ENCODE results near the gene PLEKHH3. TPM values are rescaled to one million over a fixed set of nuclear protein-coding genes. Genes with fewer than 3 reads are reported as not detected.

The PLEKHH3 gene, protein sequence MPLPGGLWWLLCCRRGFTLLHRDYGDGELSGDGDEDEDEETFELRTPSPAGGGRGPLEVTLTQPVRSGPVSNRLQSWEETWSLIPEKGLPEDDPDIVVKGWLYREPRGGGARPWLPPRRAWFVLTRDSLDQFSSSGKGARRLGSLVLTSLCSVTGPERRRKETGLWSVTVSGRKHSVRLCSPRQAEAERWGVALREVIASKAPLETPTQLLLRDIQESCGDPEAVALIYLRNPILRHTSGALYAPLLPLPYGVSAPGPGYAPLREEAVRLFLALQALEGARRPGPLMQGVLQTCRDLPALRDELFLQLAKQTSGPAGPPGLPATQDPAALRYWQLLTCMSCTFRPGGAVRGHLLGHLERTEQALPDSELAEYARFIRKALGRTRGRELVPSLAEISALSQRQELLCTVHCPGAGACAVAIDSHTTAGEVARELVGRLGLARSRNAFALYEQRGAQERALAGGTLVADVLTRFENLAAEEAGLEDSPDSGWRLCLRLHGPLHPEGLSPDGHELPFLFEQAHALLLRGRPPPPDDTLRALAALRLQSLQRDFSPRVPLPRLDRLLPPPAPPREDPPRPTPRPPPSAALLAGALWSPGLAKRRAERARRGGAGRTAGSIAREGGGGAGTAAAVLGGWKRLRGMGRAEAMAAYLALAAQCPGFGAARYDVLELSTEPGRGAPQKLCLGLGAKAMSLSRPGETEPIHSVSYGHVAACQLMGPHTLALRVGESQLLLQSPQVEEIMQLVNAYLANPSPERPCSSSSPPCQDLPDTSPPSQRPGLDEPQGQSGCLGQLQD
- total RNA-seq = under 1 TPM; 0.62 to 0.77 TPM

DNA sequence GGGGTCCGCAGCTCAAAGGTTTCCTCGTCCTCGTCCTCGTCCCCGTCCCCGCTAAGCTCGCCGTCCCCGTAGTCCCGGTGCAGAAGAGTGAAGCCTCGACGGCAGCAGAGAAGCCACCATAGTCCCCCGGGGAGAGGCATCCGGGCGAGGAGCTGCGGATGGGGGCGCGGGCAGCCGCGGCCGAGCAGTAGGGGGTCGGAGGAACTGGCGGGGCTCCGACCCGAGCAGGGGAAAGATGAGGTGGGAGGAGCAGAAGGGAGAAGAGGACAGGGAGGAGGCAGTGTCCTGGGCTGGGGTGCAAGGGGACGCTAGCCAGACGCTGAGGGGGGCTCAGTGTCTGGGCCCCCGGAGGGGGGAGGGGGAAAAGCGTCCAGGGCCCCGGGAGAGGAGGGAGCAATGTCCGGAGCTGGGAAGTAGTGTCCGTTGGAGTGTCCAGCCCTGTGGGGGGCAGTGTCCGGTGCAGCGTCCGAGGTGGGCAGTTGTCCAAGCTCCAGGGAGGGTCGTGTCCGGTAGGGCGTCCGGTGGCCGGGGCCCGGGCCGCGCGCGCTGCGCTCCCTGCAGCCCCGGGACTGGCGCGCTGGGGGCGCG lies at the start of gene PLEKHH3:
TSS of gene PLEKHH3 (minus strand) at position 571 of the 588 bp plus-strand sequence. CDS start at position 140, 431 bp downstream.
- DNase-seq = peak; percentile 27
- Mint-ChIP-seq H3K27ac (peak within 1 kb of the TSS; percentile 41), H3K27me3 (ENCODE audit: low read depth) (peaks cover 46% of the 10 kb centered on the region)

DNA sequence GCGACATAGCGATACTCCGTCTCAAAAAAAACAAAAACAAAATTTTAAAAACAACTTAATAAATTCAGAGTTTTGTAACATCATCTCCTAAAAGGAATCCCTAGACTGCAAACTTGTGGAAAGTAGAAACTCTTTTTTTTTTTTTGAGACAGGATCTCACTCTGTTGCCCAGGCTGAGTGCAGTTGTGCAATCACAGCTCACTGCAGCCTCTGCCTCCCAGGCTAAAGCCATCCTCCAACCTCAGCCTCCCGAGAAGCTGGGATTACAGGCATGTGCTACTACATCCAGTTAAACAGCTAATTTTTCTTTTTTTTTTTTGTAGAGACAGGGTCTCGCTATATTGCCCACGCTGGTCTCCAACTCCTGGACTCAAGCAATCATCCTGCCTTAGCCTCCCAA lies 48.3 kb upstream of the PLEKHH3 start:
- H3K27ac Mint-ChIP-seq = no peak overlapping the region
- no peaks in the 10 kb centered on the region for H3K27me3 Mint-ChIP-seq (ENCODE audit: low read depth)
- no peaks in the 10 kb centered on the region for H3K9me3 Mint-ChIP-seq
- no peak overlapping the region for H3K4me3 Mint-ChIP-seq
- no peak for DNase-seq
- CTCF ChIA-PET = interaction anchor here (0.6 to 1.3 kb wide), 4 partner anchors 29 to 73 kb away, joined by 3 to 4 read pairs (median 3); no protein-coding TSS in a partner anchor
- peaks cover 23% of the 10 kb centered on the region for H3K36me3 Mint-ChIP-seq (ENCODE audit: low read depth)
- intact Hi-C loops (cut with micrococcal nuclease) = no loop called here
- H3K4me1 Mint-ChIP-seq (ENCODE audit: low read depth) = no peaks in the 10 kb centered on the region

More for the DNA sequence above, at the start of gene PLEKHH3:
- H3K9me3 Mint-ChIP-seq = no peaks in the 10 kb centered on the region
- H3K4me1 Mint-ChIP-seq (ENCODE audit: low read depth) = peaks cover 47% of the 10 kb centered on the region
- intact Hi-C loops (cut with micrococcal nuclease) = loop anchor here (5.0 to 10.0 kb wide), 5 partner anchors 144 to 564 kb away; partner anchors contain the start of genes CAVIN1 and DHX58
- CTCF ChIA-PET = interaction anchor here (0.7 to 2.2 kb wide), 4 partner anchors 17 to 141 kb away, joined by 4 to 9 read pairs (median 6); partner anchors contain the start of genes NAGLU and TUBG2
- no peaks in the 10 kb centered on the region for H3K36me3 Mint-ChIP-seq (ENCODE audit: low read depth)
- peak within 1 kb of the TSS; percentile 88 for H3K4me3 Mint-ChIP-seq

DNA sequence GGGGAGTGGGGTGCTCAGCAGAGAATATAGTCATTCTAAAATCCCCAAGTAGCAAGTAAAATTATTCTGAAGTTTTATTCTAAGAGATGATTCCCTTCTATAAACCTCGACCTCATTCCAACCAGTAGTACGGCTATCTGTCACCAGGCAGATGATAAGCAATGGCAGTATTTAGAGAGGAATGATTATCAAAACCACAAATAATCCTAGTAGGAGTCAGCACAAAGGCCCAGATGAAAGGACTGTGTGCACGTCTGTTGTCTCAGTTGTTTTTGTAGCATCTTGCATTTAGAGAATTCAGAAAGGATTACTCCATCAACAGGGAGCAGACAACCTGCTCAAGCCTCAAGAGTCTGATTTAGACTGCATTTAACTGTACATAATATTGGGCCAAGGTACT lies 46.8 kb upstream of the PLEKHH3 start:
- Mint-ChIP-seq H3K27ac (no peak overlapping the region), H3K4me3 (no peak overlapping the region), H3K27me3 (ENCODE audit: low read depth) (no peaks in the 10 kb centered on the region), H3K4me1 (ENCODE audit: low read depth) (no peaks in the 10 kb centered on the region), H3K9me3 (no peaks in the 10 kb centered on the region), H3K36me3 (ENCODE audit: low read depth) (peaks cover 28% of the 10 kb centered on the region)
- CTCF ChIA-PET = no interaction called here
- DNase-seq = no peak
- intact Hi-C loops (cut with micrococcal nuclease) = no loop called here

DNA sequence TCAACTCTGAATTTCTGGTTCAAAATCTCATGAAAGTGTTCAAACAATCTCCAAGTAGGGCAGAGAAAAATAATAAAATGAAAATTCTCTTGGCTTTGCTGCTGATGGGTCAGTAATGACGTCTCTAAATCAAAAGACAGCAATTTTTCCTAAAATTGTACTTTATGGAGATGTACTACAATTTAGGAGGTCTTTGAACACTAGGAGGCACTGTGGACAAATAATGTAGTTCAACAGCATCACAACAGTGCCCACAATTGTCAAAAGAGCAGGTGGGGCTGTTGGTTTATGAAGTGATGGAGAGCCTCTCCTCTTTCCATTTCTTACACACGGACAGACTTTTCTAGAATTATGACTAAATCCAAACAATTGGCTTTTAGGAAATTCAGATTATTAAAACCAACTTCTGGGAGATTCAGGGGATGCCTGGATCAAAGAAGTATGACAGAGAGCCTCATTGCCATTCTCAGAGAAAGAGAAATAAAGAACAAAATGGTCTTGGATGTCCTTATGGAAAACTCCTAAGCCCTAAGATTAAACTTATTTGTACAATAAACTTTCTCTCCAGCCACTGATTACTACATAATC lies 44.3 kb upstream of the PLEKHH3 start:
- Mint-ChIP-seq H3K27me3 (ENCODE audit: low read depth) (no peaks in the 10 kb centered on the region), H3K27ac (no peak overlapping the region), H3K4me1 (ENCODE audit: low read depth) (no peaks in the 10 kb centered on the region), H3K4me3 (no peak overlapping the region), H3K36me3 (ENCODE audit: low read depth) (peaks cover 44% of the 10 kb centered on the region), H3K9me3 (no peaks in the 10 kb centered on the region)
- CTCF ChIA-PET = interaction anchor here (1.0 to 1.3 kb wide), 2 partner anchors 43 kb away, joined by 7 to 9 read pairs; no protein-coding TSS in a partner anchor
- intact Hi-C loops (cut with micrococcal nuclease) = loop anchor here (1.0 to 2.0 kb wide), 5 partner anchors 42 to 277 kb away; partner anchors contain the start of genes BECN1 and RPL27
- peak; percentile 35 for DNase-seq

DNA sequence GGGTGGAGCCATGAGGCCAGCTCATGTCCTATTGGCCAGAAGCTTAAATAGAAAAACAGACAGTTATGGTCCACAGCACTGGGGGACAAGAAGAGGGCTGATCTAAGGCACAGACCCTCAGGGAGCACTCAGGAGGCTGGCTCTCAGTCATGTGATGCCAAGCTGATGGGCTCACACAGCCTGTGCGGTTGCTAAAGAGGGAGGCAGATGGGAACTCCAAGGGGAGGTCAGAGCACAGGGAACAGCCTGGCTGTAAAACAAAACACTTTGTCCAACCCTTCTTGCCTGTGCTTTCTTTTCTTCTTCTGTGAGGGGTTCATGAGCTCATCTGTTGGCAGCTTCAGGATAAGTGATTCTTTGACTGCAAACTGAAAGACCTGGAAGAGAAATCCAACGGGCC lies 32.8 kb upstream of the PLEKHH3 start:
- no peak overlapping the region for H3K4me3 Mint-ChIP-seq
- CTCF ChIA-PET = interaction anchor here (1.2 kb wide), 1 partner anchor 131 kb away, joined by 4 read pairs; no protein-coding TSS in a partner anchor
- H3K27me3 Mint-ChIP-seq (ENCODE audit: low read depth) = no peaks in the 10 kb centered on the region
- H3K27ac Mint-ChIP-seq = no peak overlapping the region
- no peak for DNase-seq
- intact Hi-C loops (cut with micrococcal nuclease) = loop anchor here (10.0 kb wide), 1 partner anchor 55 kb away; the partner anchor contains the start of gene RAMP2
- peaks cover 54% of the 10 kb centered on the region for H3K36me3 Mint-ChIP-seq (ENCODE audit: low read depth)
- no peaks in the 10 kb centered on the region for H3K9me3 Mint-ChIP-seq
- H3K4me1 Mint-ChIP-seq (ENCODE audit: low read depth) = peaks cover 27% of the 10 kb centered on the region

DNA sequence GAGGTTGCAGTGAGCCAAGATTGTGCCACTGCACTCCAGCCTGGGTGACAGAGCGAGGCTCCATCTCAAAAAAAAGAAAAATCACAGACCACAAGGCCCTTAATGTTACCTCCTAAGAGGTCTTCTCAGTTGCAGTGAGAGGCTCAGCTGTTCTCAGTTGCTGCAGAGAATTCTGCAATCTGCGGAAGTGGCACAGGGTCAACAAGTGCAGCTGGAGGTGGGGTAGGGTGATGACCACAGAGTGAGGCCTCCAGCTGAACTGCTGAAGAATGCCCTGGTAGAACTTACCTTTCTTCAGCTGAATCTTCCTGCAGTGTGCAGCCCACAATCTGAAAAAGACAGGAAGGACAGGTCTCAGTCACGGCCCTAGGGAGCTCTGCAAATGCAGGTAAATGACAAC lies 31.8 kb upstream of the PLEKHH3 start:
- H3K4me1 Mint-ChIP-seq (ENCODE audit: low read depth) = peaks cover 29% of the 10 kb centered on the region
- no peak for DNase-seq
- H3K36me3 Mint-ChIP-seq (ENCODE audit: low read depth) = peaks cover 60% of the 10 kb centered on the region
- no peak overlapping the region for H3K27ac Mint-ChIP-seq
- CTCF ChIA-PET = interaction anchor here (1.2 to 1.4 kb wide), 2 partner anchors 29 to 130 kb away, joined by 3 to 4 read pairs; no protein-coding TSS in a partner anchor
- H3K4me3 Mint-ChIP-seq = no peak overlapping the region
- intact Hi-C loops (cut with micrococcal nuclease) = loop anchor here (10.0 kb wide), 1 partner anchor 56 kb away; the partner anchor contains the start of gene RAMP2
- H3K9me3 Mint-ChIP-seq = no peaks in the 10 kb centered on the region
- H3K27me3 Mint-ChIP-seq (ENCODE audit: low read depth) = no peaks in the 10 kb centered on the region

DNA sequence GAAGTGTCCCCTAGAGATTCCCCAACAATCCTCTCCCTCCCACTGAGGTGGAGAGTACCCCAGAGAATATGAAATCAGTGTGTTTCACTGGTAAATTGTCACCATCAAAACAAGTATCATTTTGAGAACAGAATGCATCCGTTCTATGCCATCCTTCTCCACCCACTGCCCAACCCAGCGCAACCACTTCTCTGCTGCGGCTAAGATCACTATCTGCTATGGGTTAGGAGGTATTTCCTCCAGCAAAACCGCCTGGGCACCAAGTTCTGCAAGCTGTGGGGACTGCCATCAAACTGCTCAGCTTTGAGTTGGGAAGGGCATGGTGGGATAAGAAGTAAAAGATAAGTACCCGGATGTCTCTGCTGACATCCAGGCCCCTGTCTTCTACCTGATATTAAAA lies 29.9 kb upstream of the PLEKHH3 start:
- H3K27me3 Mint-ChIP-seq (ENCODE audit: low read depth) = no peaks in the 10 kb centered on the region
- DNase-seq = peak; percentile 45
- intact Hi-C loops (cut with micrococcal nuclease) = loop anchor here (10.0 kb wide), 1 partner anchor 58 kb away; the partner anchor contains the start of gene RAMP2
- H3K27ac Mint-ChIP-seq = no peak overlapping the region
- CTCF ChIA-PET = interaction anchor here (0.6 kb wide), 1 partner anchor 40 kb away, joined by 9 read pairs; no protein-coding TSS in a partner anchor
- H3K4me1 Mint-ChIP-seq (ENCODE audit: low read depth) = peaks cover 29% of the 10 kb centered on the region
- H3K36me3 Mint-ChIP-seq (ENCODE audit: low read depth) = peaks cover 61% of the 10 kb centered on the region
- no peak overlapping the region for H3K4me3 Mint-ChIP-seq
- H3K9me3 Mint-ChIP-seq = no peaks in the 10 kb centered on the region

DNA sequence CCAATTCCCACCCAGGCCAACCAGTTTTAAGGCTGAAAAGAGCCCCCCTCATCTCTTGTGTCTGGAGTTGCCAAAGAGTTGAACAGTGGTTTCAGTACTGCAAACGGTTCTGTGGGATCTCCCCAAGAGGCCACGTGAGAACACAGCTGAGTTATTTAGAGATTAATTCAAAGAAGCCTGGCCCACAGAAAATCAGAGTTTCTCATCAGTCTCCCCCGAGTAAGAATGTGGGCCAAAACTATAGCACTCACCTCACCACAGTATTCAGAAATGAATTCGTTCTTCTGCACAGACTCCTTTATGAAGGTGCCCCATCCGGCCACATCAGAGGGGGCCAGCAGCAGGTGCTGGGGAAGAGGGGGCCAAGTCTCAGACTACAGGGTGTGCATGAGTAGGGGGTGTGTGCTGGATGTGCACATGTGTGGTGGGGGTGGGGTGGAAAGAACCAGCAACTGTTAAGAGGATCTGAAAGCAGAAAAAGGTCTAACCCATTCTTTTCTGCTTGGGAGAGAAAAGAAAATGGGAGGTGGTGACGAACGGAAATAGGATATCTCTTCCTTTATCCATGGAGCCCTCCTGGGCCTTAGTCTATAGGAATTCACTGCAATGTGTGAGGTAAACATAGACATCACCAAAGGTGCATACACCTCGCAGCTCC lies 28.2 kb upstream of the PLEKHH3 start:
- DNase-seq = peak; percentile 83
- Mint-ChIP-seq H3K36me3 (ENCODE audit: low read depth) (peaks cover 50% of the 10 kb centered on the region), H3K4me3 (no peak overlapping the region), H3K27me3 (ENCODE audit: low read depth) (no peaks in the 10 kb centered on the region), H3K27ac (no peak overlapping the region), H3K9me3 (no peaks in the 10 kb centered on the region), H3K4me1 (ENCODE audit: low read depth) (peaks cover 29% of the 10 kb centered on the region)
- CTCF ChIA-PET = interaction anchor here (0.6 to 1.3 kb wide), 2 partner anchors 55 to 164 kb away, joined by 3 to 6 read pairs; no protein-coding TSS in a partner anchor
- intact Hi-C loops (cut with micrococcal nuclease) = loop anchor here (2.0 to 10.0 kb wide), 2 partner anchors 26 to 60 kb away; partner anchors contain the start of gene RAMP2

DNA sequence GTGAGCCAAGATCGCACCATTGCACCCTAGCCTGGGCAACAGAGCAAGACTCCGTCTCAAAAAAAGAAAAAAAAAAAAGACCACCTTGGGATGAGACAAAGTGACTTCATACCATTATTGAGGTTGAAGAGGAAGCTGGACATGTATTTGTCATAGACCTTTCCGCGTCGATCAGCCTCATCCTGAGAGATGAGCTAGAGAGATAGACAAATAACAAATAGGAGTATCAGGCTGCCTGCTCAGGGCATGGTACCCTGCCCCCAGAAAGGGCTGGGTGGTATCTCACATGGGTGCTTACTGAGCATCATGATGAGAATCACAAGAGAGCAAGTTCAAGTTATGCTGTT lies 27.7 kb upstream of the PLEKHH3 start:
- intact Hi-C loops (cut with micrococcal nuclease) = loop anchor here (2.0 to 10.0 kb wide), 2 partner anchors 26 to 60 kb away; partner anchors contain the start of gene RAMP2
- CTCF ChIA-PET = interaction anchor here (0.6 to 1.3 kb wide), 2 partner anchors 56 to 164 kb away, joined by 3 to 6 read pairs; no protein-coding TSS in a partner anchor
- H3K36me3 Mint-ChIP-seq (ENCODE audit: low read depth) = peaks cover 52% of the 10 kb centered on the region

DNA sequence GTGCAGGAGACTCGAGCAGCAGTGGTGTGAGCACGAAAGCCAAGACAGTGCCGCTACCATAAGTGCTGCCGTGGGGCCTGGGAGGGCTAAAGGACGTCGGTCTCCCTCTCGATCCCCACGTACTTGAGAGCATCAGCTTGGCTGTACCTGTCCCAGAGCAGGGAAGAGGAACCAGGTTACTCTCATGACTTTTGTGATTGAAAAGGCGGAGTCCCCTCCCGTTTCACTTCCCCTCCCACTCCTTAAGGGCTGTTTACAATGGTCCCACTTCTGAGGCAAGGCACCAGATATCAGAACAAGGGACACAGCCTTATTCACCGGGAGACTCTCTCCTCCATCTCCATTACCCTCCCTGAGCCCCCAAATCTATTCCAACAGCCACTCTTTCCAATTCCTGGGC lies 25.7 kb upstream of the PLEKHH3 start:
- H3K4me3 Mint-ChIP-seq = no peak overlapping the region
- no peak for DNase-seq
- intact Hi-C loops (cut with micrococcal nuclease) = loop anchor here (10.0 kb wide), 1 partner anchor 62 kb away; the partner anchor contains the start of gene RAMP2
- no peak overlapping the region for H3K27ac Mint-ChIP-seq
- CTCF ChIA-PET = interaction anchor here (1.3 kb wide), 1 partner anchor 61 kb away, joined by 3 read pairs; no protein-coding TSS in a partner anchor
- H3K27me3 Mint-ChIP-seq (ENCODE audit: low read depth) = no peaks in the 10 kb centered on the region
- peaks cover 22% of the 10 kb centered on the region for H3K4me1 Mint-ChIP-seq (ENCODE audit: low read depth)
- H3K36me3 Mint-ChIP-seq (ENCODE audit: low read depth) = peaks cover 37% of the 10 kb centered on the region
- no peaks in the 10 kb centered on the region for H3K9me3 Mint-ChIP-seq

More for the DNA sequence above, 27.7 kb upstream of the PLEKHH3 start:
- Mint-ChIP-seq H3K4me1 (ENCODE audit: low read depth) (peaks cover 29% of the 10 kb centered on the region), H3K9me3 (no peaks in the 10 kb centered on the region), H3K4me3 (no peak overlapping the region), H3K27me3 (ENCODE audit: low read depth) (no peaks in the 10 kb centered on the region), H3K27ac (no peak overlapping the region)
- DNase-seq = no peak

All from activated naive CD4-positive, alpha-beta T cell treated with anti-CD3 and anti-CD28 coated beads for 36 hours (primary cell).